ENCODE measurements around the gene SLFN13.
"Not testable (repeated sequence)": the region's sequence is repeated elsewhere in the genome, so short reads cannot be mapped to it uniquely, and the experiment has no call there.

Gene SLFN13

GRCh38 chr17:35414247-35414646 is 34.3 kb downstream of the SLFN13 start:
- no peak for TF ChIP-seq CTCF (IDR thresholded peaks at IDR 0.05; ENCODE audit: low read depth, low read length, missing control alignments)
- no peak for DNase-seq (ENCODE audit: low read depth)
- no peak overlapping the region for H3K4me3 ChIP-seq (ENCODE audit: low read depth, low read length)

- DNase-seq (ENCODE audit: low read depth), result no peak
- TF ChIP-seq CTCF (IDR thresholded peaks at IDR 0.05; ENCODE audit: low read depth, low read length, missing control alignments), result no peak
- no peak overlapping the region for H3K4me3 ChIP-seq (ENCODE audit: low read depth, low read length)
These were observed 41.0 kb downstream of the SLFN13 start for GRCh38 chr17:35407531-35407930.

GRCh38 chr17:35406568-35406967 is 42.0 kb downstream of the SLFN13 start:
- no peak for DNase-seq (ENCODE audit: low read depth)
- H3K4me3 ChIP-seq (ENCODE audit: low read depth, low read length), result no peak overlapping the region
- no peak for TF ChIP-seq CTCF (IDR thresholded peaks at IDR 0.05; ENCODE audit: low read depth, low read length, missing control alignments)

GRCh38 chr17:35404360-35404759 is 44.2 kb downstream of the SLFN13 start:
- H3K4me3 ChIP-seq (ENCODE audit: low read depth, low read length), result no peak overlapping the region
- DNase-seq (ENCODE audit: low read depth), result no peak
- TF ChIP-seq CTCF (IDR thresholded peaks at IDR 0.05; ENCODE audit: low read depth, low read length, missing control alignments), result no peak

GRCh38 chr17:35393783-35394182 is 54.8 kb downstream of the SLFN13 start:
- not testable (repeated sequence) for H3K4me3 ChIP-seq (ENCODE audit: low read depth, low read length); DNase-seq (ENCODE audit: low read depth)

- no peak for DNase-seq (ENCODE audit: low read depth)
- no peak overlapping the region for H3K4me3 ChIP-seq (ENCODE audit: low read depth, low read length)
- TF ChIP-seq CTCF (IDR thresholded peaks at IDR 0.05; ENCODE audit: low read depth, low read length, missing control alignments), result no peak
These were observed 57.9 kb downstream of the SLFN13 start for GRCh38 chr17:35390663-35391062.

GRCh38 chr17:35390156-35390555 is 58.4 kb downstream of the SLFN13 start:
- DNase-seq (ENCODE audit: low read depth), result no peak
- no peak overlapping the region for H3K4me3 ChIP-seq (ENCODE audit: low read depth, low read length)
- no peak for TF ChIP-seq CTCF (IDR thresholded peaks at IDR 0.05; ENCODE audit: low read depth, low read length, missing control alignments)

GRCh38 chr17:35387496-35387895 is 61.1 kb downstream of the SLFN13 start:
- DNase-seq (ENCODE audit: low read depth), result no peak

More at GRCh38 chr17:35387496-35387895, 61.1 kb downstream of the SLFN13 start:
- no peak overlapping the region for H3K4me3 ChIP-seq (ENCODE audit: low read depth, low read length)
- TF ChIP-seq CTCF (IDR thresholded peaks at IDR 0.05; ENCODE audit: low read depth, low read length, missing control alignments), result no peak

All from GM12864 (cell line).